GM23338 (cell line): ENCODE measurements around the gene CENPX. TPM values are rescaled to one million over a fixed set of nuclear protein-coding genes. Genes with fewer than 3 reads are reported as not detected.

ENCODE experiments used
- ATAC-seq: fragments of 200-7000 bp; cut with Tn5 transposase; 3 replicates; pipeline ENCODE4 v1.9.1; 2020
- DNase-seq: peaks from one replicate; pipeline ENCODE4 v3.0.0-alpha.2; 2015; ENCODE audit warnings: low spot score
- H2AFZ ChIP-seq: fragments of 200-600 bp; sonication (generic); 2 replicates; pipeline ENCODE4 v1.8.0; 2016; ENCODE audit warnings: antibody characterized with exemption, mild to moderate bottlenecking, moderate library complexity
- H3F3A ChIP-seq: fragments of 200-600 bp; sonication (generic); replicated peaks from 2 replicates; pipeline ENCODE4 v1.8.0; 2017; ENCODE audit warnings: antibody characterized with exemption, mixed run types, low read depth
- H3K27ac ChIP-seq: fragments of 200-600 bp; sonication (generic); 2 replicates; pipeline ENCODE4 v1.6.1; 2016; ENCODE audit warnings: low read depth
- H3K27me3 ChIP-seq: fragments of 200-600 bp; sonication (generic); 2 replicates; pipeline ENCODE4 v1.8.0; 2016; ENCODE audit warnings: mild to moderate bottlenecking, mixed run types, moderate library complexity; ENCODE audit not compliant: insufficient read depth
- H3K36me3 ChIP-seq: fragments of 200-600 bp; sonication (generic); 2 replicates; pipeline ENCODE4 v1.8.0; 2016; ENCODE audit warnings: mild to moderate bottlenecking; ENCODE audit not compliant: insufficient read depth
- H3K4me1 ChIP-seq: fragments of 200-600 bp; sonication (generic); 2 replicates; pipeline ENCODE4 v1.8.0; 2016; ENCODE audit warnings: mild to moderate bottlenecking, moderate library complexity; ENCODE audit not compliant: insufficient read depth
- H3K4me2 ChIP-seq: fragments of 200-600 bp; sonication (generic); 2 replicates; pipeline ENCODE4 v1.7.1; 2017; ENCODE audit warnings: mixed run types
- H3K4me3 ChIP-seq: fragments of 200-600 bp; sonication (generic); 2 replicates; pipeline ENCODE4 v1.6.1; 2016; ENCODE audit warnings: mixed run types
- H3K79me2 ChIP-seq: fragments of 200-600 bp; sonication (generic); replicated peaks from 2 replicates; pipeline ENCODE4 v1.8.0; 2017; ENCODE audit warnings: mild to moderate bottlenecking; ENCODE audit not compliant: insufficient read depth
- H3K9me2 ChIP-seq: fragments of 200-600 bp; sonication (generic); 2 replicates; pipeline ENCODE4 v1.8.0; 2017; ENCODE audit not compliant: insufficient read depth
- H4K20me1 ChIP-seq: fragments of 200-600 bp; sonication (generic); replicated peaks from 2 replicates; pipeline ENCODE4 v1.8.0; 2017; ENCODE audit warnings: mild to moderate bottlenecking; ENCODE audit not compliant: insufficient read depth
- H3K27ac Mint-ChIP-seq: 2 replicates; pipeline ENCODE4 v1.8.0; 2020; ENCODE audit warnings: inconsistent platforms, mild to moderate bottlenecking, moderate library complexity, mixed read lengths
- H3K27me3 Mint-ChIP-seq: 3 replicates; pipeline ENCODE4 v1.8.0; 2022; ENCODE audit warnings: low read depth, mild to moderate bottlenecking, moderate library complexity, mixed read lengths, inconsistent platforms; ENCODE audit not compliant: insufficient read depth, poor library complexity
- H3K36me3 Mint-ChIP-seq: 3 replicates; pipeline ENCODE4 v1.8.0; 2021; ENCODE audit warnings: low read depth, mild to moderate bottlenecking, inconsistent platforms, moderate library complexity, mixed read lengths
- H3K4me1 Mint-ChIP-seq: 3 replicates; pipeline ENCODE4 v1.8.0; 2020; ENCODE audit warnings: mild to moderate bottlenecking, inconsistent platforms, mixed read lengths
- H3K4me3 Mint-ChIP-seq: 3 replicates; pipeline ENCODE4 v1.8.0; 2021; ENCODE audit warnings: moderate library complexity, mild to moderate bottlenecking, inconsistent platforms, mixed read lengths
- H3K9me3 Mint-ChIP-seq: 3 replicates; pipeline ENCODE4 v1.8.0; 2020; ENCODE audit warnings: moderate library complexity, mild to moderate bottlenecking, inconsistent platforms, mixed read lengths
- EZH2 ChIP-seq: fragments of 200-600 bp; sonication (generic); IDR thresholded peaks from one replicate; pipeline ENCODE4 v1.8.0; 2017; ENCODE audit warnings: antibody characterized with exemption, mild to moderate bottlenecking, low read depth; ENCODE audit not compliant: unreplicated experiment
- EZH2phosphoT487 ChIP-seq: fragments of 200-600 bp; sonication (generic); IDR thresholded peaks from one replicate; pipeline ENCODE4 v1.8.1; 2018; ENCODE audit warnings: antibody characterized with exemption; ENCODE audit not compliant: unreplicated experiment
- NANOG ChIP-seq: IDR thresholded peaks from 2 replicates; pipeline ENCODE4 v1.6.1; 2016; ENCODE audit warnings: antibody characterized with exemption, borderline replicate concordance
- POLR2AphosphoS5 ChIP-seq: IDR thresholded peaks from 2 replicates; pipeline ENCODE4 v1.6.1; 2016; ENCODE audit warnings: antibody characterized with exemption, low read depth
- STAT1 ChIP-seq: IDR thresholded peaks from one replicate; pipeline ENCODE4 v1.6.1; 2016; ENCODE audit warnings: antibody characterized with exemption; ENCODE audit not compliant: unreplicated experiment
- ZNF331 ChIP-seq: fragments of 250-450 bp; sonication (Bioruptor Pico); IDR thresholded peaks from 2 replicates; pipeline ENCODE4 v1.5.0; 2020; ENCODE audit warnings: low read depth, mild to moderate bottlenecking, moderate library complexity
- polyA plus RNA-seq: library from polyadenylated mRNA; unstranded; fragments of >200 nt; fragmentation: Nextera tagmentation; extraction: Ambion mirVana; gene quantifications from 2 replicates; pipeline ENCODE4 v1.2.1, GENCODE V29; 2016
- total RNA-seq: library from RNA; depleted of rRNA; stranded (reverse); fragments of >200 nt; shearing (Covaris generic); gene quantifications from 2 replicates; pipeline ENCODE4 v1.2.3, GENCODE V29; 2014
- TF ChIP-seq, protein P1 (sequence below): IDR thresholded peaks from 2 replicates; pipeline ENCODE4 v1.6.1; 2016; ENCODE audit warnings: antibody characterized with exemption
- TF ChIP-seq, protein P2 (sequence below): IDR thresholded peaks from one replicate; pipeline ENCODE4 v1.6.1; 2018; ENCODE audit warnings: antibody characterized with exemption; ENCODE audit not compliant: unreplicated experiment
- TF ChIP-seq, protein P3 (sequence below), 2 experiments: fragments of 200-600 bp in 1 of 2; sonication (generic) in 1 of 2; conservative IDR thresholded peaks; 2 replicates each; pipeline versions ENCODE4 v1.5.1 to v1.6.1; 2016 to 2017; ENCODE audit warnings: antibody characterized with exemption in 2 of 2, low read depth in 2 of 2, mild to moderate bottlenecking in 2 of 2, moderate library complexity in 1 of 2

Gene CENPX
- total and polyA plus RNA-seq, 2 experiments from 2014 or later, result 114 to 157 TPM

DNA sequence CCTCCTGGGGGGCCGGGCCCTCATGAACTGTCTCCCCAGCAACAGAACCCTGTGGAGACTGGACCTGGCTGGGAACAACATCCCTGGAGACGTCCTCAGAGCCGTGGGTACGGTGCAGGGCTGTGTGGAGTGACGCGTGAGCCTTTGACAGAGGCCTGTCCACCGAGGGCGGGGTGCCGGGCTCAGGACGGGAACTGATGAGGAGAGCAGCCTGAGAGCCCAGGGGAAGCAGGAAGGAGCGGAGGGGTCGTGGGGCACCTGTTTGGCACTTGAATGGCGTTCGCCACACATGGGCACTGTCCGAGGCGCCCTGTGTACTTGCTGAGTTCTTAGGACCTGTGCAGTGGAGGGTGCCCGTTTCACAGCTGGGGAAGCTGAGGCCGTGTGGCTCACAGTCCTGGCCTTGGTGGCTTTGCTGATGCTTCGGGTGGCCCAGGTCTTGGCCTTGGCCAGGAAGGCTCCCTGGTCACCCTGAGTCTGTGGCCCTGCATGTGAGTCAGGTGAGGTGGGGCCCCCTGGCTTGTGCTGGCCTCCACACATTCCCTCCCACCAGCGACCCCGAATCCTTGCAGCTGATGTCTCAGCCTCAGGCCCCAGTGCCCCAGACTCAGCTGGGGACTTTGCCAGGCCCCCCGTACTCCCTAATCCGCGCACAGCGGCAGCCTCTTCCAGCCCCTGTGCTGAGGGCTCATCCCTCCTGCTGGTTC is 2.9 kb upstream of the CENPX start (continued):
- TF ChIP-seq, protein P1, sequence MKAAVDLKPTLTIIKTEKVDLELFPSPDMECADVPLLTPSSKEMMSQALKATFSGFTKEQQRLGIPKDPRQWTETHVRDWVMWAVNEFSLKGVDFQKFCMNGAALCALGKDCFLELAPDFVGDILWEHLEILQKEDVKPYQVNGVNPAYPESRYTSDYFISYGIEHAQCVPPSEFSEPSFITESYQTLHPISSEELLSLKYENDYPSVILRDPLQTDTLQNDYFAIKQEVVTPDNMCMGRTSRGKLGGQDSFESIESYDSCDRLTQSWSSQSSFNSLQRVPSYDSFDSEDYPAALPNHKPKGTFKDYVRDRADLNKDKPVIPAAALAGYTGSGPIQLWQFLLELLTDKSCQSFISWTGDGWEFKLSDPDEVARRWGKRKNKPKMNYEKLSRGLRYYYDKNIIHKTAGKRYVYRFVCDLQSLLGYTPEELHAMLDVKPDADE, result no peak
- TF ChIP-seq, protein P2, sequence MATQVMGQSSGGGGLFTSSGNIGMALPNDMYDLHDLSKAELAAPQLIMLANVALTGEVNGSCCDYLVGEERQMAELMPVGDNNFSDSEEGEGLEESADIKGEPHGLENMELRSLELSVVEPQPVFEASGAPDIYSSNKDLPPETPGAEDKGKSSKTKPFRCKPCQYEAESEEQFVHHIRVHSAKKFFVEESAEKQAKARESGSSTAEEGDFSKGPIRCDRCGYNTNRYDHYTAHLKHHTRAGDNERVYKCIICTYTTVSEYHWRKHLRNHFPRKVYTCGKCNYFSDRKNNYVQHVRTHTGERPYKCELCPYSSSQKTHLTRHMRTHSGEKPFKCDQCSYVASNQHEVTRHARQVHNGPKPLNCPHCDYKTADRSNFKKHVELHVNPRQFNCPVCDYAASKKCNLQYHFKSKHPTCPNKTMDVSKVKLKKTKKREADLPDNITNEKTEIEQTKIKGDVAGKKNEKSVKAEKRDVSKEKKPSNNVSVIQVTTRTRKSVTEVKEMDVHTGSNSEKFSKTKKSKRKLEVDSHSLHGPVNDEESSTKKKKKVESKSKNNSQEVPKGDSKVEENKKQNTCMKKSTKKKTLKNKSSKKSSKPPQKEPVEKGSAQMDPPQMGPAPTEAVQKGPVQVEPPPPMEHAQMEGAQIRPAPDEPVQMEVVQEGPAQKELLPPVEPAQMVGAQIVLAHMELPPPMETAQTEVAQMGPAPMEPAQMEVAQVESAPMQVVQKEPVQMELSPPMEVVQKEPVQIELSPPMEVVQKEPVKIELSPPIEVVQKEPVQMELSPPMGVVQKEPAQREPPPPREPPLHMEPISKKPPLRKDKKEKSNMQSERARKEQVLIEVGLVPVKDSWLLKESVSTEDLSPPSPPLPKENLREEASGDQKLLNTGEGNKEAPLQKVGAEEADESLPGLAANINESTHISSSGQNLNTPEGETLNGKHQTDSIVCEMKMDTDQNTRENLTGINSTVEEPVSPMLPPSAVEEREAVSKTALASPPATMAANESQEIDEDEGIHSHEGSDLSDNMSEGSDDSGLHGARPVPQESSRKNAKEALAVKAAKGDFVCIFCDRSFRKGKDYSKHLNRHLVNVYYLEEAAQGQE, result no peak
- TF ChIP-seq NANOG, result no peak
- TF ChIP-seq POLR2AphosphoS5, result no peak

DNA sequence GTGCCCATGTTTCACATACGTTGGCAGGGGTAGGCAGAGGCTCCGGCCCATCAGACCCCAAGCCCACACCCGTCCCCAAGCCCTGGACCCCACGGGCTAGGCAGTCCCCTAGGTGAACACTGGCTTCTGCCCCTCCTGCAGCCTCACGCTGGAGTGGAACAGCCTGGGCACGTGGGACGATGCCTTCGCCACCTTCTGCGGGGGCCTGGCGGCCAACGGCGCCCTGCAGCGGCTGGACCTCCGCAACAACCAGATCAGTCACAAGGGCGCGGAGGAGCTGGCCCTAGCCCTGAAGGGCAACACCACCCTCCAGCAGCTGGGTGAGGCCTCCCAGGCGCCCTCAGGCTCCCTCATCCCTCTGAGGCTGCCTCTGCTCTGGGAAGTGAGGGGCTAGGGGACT is 2.2 kb upstream of the CENPX start:
- H3K36me3 Mint-ChIP-seq, result no peaks in the 10 kb centered on the region; the same call in 1 of the 3 replicates
- no peak overlapping the region for H3K27ac Mint-ChIP-seq
- Histone ChIP-seq H3K79me2 (peaks cover 15% of the 10 kb centered on the region), H3K9me2 (no peaks in the 10 kb centered on the region), H3K27me3 (no peaks in the 10 kb centered on the region), H2AFZ (no peak overlapping the region), H3K27ac (no peak overlapping the region), H3K4me1 (peaks cover 5% of the 10 kb centered on the region; the same call in 1 of the 2 replicates), H3F3A (peaks cover 16% of the 10 kb centered on the region), H3K4me2 (no peak overlapping the region), H3K4me3 (peak overlapping the region; percentile 89; the same call in 1 of the 2 replicates), H3K36me3 (no peaks in the 10 kb centered on the region), H4K20me1 (peaks cover 3% of the 10 kb centered on the region; the same call in 1 of the 2 replicates)
- DNase-seq (no peak), ATAC-seq (no peak)
- no peaks in the 10 kb centered on the region; the same call in 2 of the 3 replicates for H3K9me3 Mint-ChIP-seq
- no peak overlapping the region for H3K4me3 Mint-ChIP-seq
- peaks cover 13% of the 10 kb centered on the region for H3K4me1 Mint-ChIP-seq
- peaks cover 25% of the 10 kb centered on the region for H3K27me3 Mint-ChIP-seq
- TF ChIP-seq EZH2 (no peak), ZNF331 (CRISPR knock-in tag) (no peak), EZH2phosphoT487 (no peak), STAT1 (no peak), NANOG (no peak)
- TF ChIP-seq, protein P3, sequence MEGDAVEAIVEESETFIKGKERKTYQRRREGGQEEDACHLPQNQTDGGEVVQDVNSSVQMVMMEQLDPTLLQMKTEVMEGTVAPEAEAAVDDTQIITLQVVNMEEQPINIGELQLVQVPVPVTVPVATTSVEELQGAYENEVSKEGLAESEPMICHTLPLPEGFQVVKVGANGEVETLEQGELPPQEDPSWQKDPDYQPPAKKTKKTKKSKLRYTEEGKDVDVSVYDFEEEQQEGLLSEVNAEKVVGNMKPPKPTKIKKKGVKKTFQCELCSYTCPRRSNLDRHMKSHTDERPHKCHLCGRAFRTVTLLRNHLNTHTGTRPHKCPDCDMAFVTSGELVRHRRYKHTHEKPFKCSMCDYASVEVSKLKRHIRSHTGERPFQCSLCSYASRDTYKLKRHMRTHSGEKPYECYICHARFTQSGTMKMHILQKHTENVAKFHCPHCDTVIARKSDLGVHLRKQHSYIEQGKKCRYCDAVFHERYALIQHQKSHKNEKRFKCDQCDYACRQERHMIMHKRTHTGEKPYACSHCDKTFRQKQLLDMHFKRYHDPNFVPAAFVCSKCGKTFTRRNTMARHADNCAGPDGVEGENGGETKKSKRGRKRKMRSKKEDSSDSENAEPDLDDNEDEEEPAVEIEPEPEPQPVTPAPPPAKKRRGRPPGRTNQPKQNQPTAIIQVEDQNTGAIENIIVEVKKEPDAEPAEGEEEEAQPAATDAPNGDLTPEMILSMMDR (conservative IDR thresholded peaks at IDR 0.05; ENCODE audit: low read depth in 2 of 2), result no peak
- TF ChIP-seq, protein P2, result no peak
